Heart right ventricle (tissue), 16 donors: ENCODE measurements around the gene CMSS1. TPM values are rescaled to one million over a fixed set of nuclear protein-coding genes. Genes with fewer than 3 reads are reported as not detected.
A peak's percentile ranks its signal among the peaks of the same experiment; 100 is the strongest.

Experiments used
- ATAC-seq, 8 donors: fragments of 200-7000 bp; cut with Tn5 transposase; one replicate each; pipeline ENCODE4 v1.9.1; 2020; ENCODE audit warnings: mild to moderate bottlenecking in 8 of 8, moderate library complexity in 8 of 8, moderate number of reproducible peaks in 1 of 8
- DNase-seq, 2 donors: peaks; one replicate each; pipeline ENCODE4 v3.0.0-alpha.2; 2020
- H3K27ac ChIP-seq, 10 donors: fragments of 200-600 bp; sonication (generic) in 2 of 10; one replicate each; pipeline versions ENCODE4 v1.5.0 to v1.8.0; 2020 to 2022; ENCODE audit warnings: mild to moderate bottlenecking in 3 of 10
- H3K27me3 ChIP-seq, 7 donors: fragments of 200-600 bp; one replicate each; pipeline ENCODE4 v1.8.0; 2021 to 2022; ENCODE audit warnings: mild to moderate bottlenecking in 2 of 7
- H3K36me3 ChIP-seq, 9 donors: fragments of 200-600 bp; sonication (generic) in 1 of 9; one replicate each; pipeline versions ENCODE4 v1.5.0 to v1.8.0; 2020 to 2022; ENCODE audit warnings: mild to moderate bottlenecking in 2 of 9
- H3K4me1 ChIP-seq, 9 donors: fragments of 200-600 bp; sonication (generic) in 1 of 9; one replicate each; pipeline versions ENCODE4 v1.5.0 to v1.8.0; 2020 to 2022; ENCODE audit warnings: mild to moderate bottlenecking in 4 of 9
- H3K4me3 ChIP-seq, 10 donors: fragments of 200-600 bp; sonication (generic) in 2 of 10; one replicate each; pipeline versions ENCODE4 v1.5.0 to v1.8.0; 2020 to 2022; ENCODE audit warnings: mild to moderate bottlenecking in 7 of 10, moderate library complexity in 2 of 10
- H3K9me3 ChIP-seq, 11 donors: fragments of 200-600 bp in 10 of 11; sonication (generic) in 2 of 11; one replicate each; pipeline versions ENCODE4 v1.5.0 to v1.8.0; 2013 to 2022; ENCODE audit warnings: mild to moderate bottlenecking in 2 of 11, control low read depth in 1 of 11, moderate library complexity in 1 of 11
- CTCF ChIP-seq, 9 donors: fragments of 200-600 bp; sonication (generic) in 2 of 9; IDR thresholded peaks; one replicate each; pipeline versions ENCODE4 v1.5.0 to v1.8.0; 2021 to 2022; ENCODE audit warnings: antibody characterized with exemption in 9 of 9, mild to moderate bottlenecking in 5 of 9, moderate library complexity in 1 of 9
- WGBS, 2 donors: extraction: QIAGEN DNeasy Blood & Tissue Kit; methylation state at CpG; one replicate each; pipeline ENCODE4 v1.1.7; 2013; ENCODE audit warnings: inconsistent platforms in 1 of 2; 5-methylcytosine and 5-hydroxymethylcytosine counted together
- intact Hi-C, 10 donors: fragments of 100-400 bp; cut with DNase I; formaldehyde crosslinking; loops; one replicate each; pipeline versions ENCODE4 v1.11.1 to v1.14.2; 2022
- polyA plus RNA-seq, 2 donors: library from polyadenylated mRNA; stranded (reverse); fragments of 200-250 nt; gene quantifications; one replicate each; pipeline ENCODE4 v1.2.3, GENCODE V29; 2013
- total RNA-seq, 10 donors: library from RNA; stranded (reverse); fragmentation: NEBNext Ultra II Directional in 3 of 10; extraction: Animal tissue kit (Norgen Biotek cat#: 25700) in 3 of 10; gene quantifications; one replicate each; pipeline versions ENCODE4 v1.2.1 to v1.2.4, GENCODE V29; 2021 to 2023
- donor health status: Arrhythmogenic right ventricular cardiomyopathy.
- donor health status: ischemic (EF 13 %, LVEDD 7.1; RV severe dilation, severe dysfunction).
- donor health status: healthy with polysubstance abuse.
- donor health status: DM: no; HTN: yes; CAD: no.
- donor health status: DM: no; HTN: no; CAD: no.
- donor health status: ischemic (EF 25% LVEDD 6.9; RV normal size, moderate dysfunction).
- donor health status: ischemic (EF 25% LVEDD 5.7; RV mildly dilated, moderate dysfunction).
- donor health status: healthy.
- donor health status: DM: yes; HTN: yes; CAD: no.
- donor health status: Ischemic cardiomyopathy.
- donor health status: ischemic (EF 35%, LVEDD 5.7; RV mildly dilated, moderate dysfunction).
- donor health status: nonischemic (EF 11% LVEDD 7.7; RV severe dilation, severe dysfunction).
- donor health status: DM: yes; HTN: yes; CAD: no.
- donor health status: PGD.
- donor health status: ischemic (EF 29% LVEDD 5.4; RV normal size, mild dysfunction).
- donor health status: nonischemic (EF 23%, LVEDD 6.1; RV moderate dilation, normal function).

Gene CMSS1
- total and polyA plus RNA-seq, 12 donors, result 24.6 to 45.4 (median 34.6) TPM

- H3K4me3 ChIP-seq, result no peak overlapping the region
- H3K36me3 ChIP-seq, result no peaks in the 10 kb centered on the region
- H3K27ac ChIP-seq, result no peak overlapping the region
- DNase-seq, result no peak
- no peak for TF ChIP-seq CTCF (IDR thresholded peaks at IDR 0.05)
- no peaks in the 10 kb centered on the region for H3K27me3 ChIP-seq
- 74 to 87% methylated on average over 2 of the region's 2 CpGs for WGBS, 2 donors
- intact Hi-C loops, result no loop called here
- H3K4me1 ChIP-seq, result peaks cover under 1 to 7% (median 5%) of the 10 kb centered on the region in 9 donors
- ATAC-seq, result no peak
- H3K9me3 ChIP-seq, result peaks cover 0 to 16% (median 0%) of the 10 kb centered on the region in 11 donors
These were observed 387.5 kb downstream of the CMSS1 start for GRCh38 chr3:100205171-100205570.

- ATAC-seq (no peak), DNase-seq (no peak)
- no peaks in the 10 kb centered on the region for H3K36me3 ChIP-seq
- intact Hi-C loops, result no loop called here
- no peak overlapping the region for H3K27ac ChIP-seq
- H3K4me1 ChIP-seq, result peaks cover 6 to 22% (median 21%) of the 10 kb centered on the region in 9 donors
- H3K9me3 ChIP-seq, result peaks cover 0 to 16% (median 0%) of the 10 kb centered on the region in 11 donors
- 85 to 88% methylated on average over 1 of the region's 1 CpG for WGBS, 2 donors
- TF ChIP-seq CTCF (IDR thresholded peaks at IDR 0.05), result no peak
- H3K27me3 ChIP-seq, result no peaks in the 10 kb centered on the region
- H3K4me3 ChIP-seq, result no peak overlapping the region
These were observed 389.0 kb downstream of the CMSS1 start for GRCh38 chr3:100206687-100207086.

GRCh38 chr3:100207886-100208285 lies 390.2 kb downstream of the CMSS1 start:
- Histone ChIP-seq H3K4me3 (no peak overlapping the region), H3K9me3 (peaks cover 0 to 16% (median 0%) of the 10 kb centered on the region in 11 donors), H3K36me3 (no peaks in the 10 kb centered on the region), H3K27ac (no peak overlapping the region), H3K27me3 (no peaks in the 10 kb centered on the region), H3K4me1 (peaks cover 6 to 22% (median 21%) of the 10 kb centered on the region in 9 donors)
- DNase-seq (no peak), ATAC-seq (no peak)
- WGBS, 2 donors, result 86 to 88% methylated on average over 3 of the region's 3 CpGs
- intact Hi-C loops, result no loop called here
- no peak for TF ChIP-seq CTCF (IDR thresholded peaks at IDR 0.05)

GRCh38 chr3:100209169-100209568 lies 391.5 kb downstream of the CMSS1 start:
- 91 to 100% methylated on average over 2 of the region's 2 CpGs for WGBS, 2 donors
- Histone ChIP-seq H3K36me3 (no peaks in the 10 kb centered on the region), H3K4me1 (peaks cover 6 to 22% (median 21%) of the 10 kb centered on the region in 9 donors), H3K27me3 (no peaks in the 10 kb centered on the region), H3K4me3 (no peak overlapping the region), H3K27ac (peak overlapping the region in 1 of 10 donors; percentile 79), H3K9me3 (peaks cover 0 to 3% (median 0%) of the 10 kb centered on the region in 11 donors)
- ATAC-seq (no peak), DNase-seq (no peak)
- intact Hi-C loops, result no loop called here
- TF ChIP-seq CTCF (IDR thresholded peaks at IDR 0.05), result no peak
